Mammary epithelial cell (primary cell): ENCODE data around the gene ZCCHC24.

Experiments
- CTCF ChIP-seq, 2 donors: IDR thresholded peaks in 1 of 2; conservative IDR thresholded peaks in 1 of 2; 2 replicates each; pipeline ENCODE4 v1.5.1; 2011 to 2012; ENCODE audit warnings: inconsistent platforms in 2 of 2, low read length in 2 of 2, mild to moderate bottlenecking in 2 of 2, control low read depth in 1 of 2, low read depth in 1 of 2; ENCODE audit not compliant: insufficient read depth in 1 of 2; ENCODE audit errors: extremely low read depth in 1 of 2
- EZH2 ChIP-seq: IDR thresholded peaks from 2 replicates; pipeline ENCODE4 v1.6.1; 2012; ENCODE audit warnings: low read length, inconsistent platforms, borderline replicate concordance

- TF ChIP-seq CTCF (conservative IDR thresholded peaks at IDR 0.05 in 1 of 2, IDR thresholded peaks at IDR 0.05 in 1 of 2; ENCODE audit: extremely low read depth in 1 of 2, insufficient read depth in 1 of 2, low read depth in 1 of 2, low read length in 2 of 2): no peak
- no peak for TF ChIP-seq EZH2
Measured at GRCh38 chr10:79470096-79470495, 24.7 kb upstream of the ZCCHC24 start.
